Right forelimb (tissue), 1 donor: ENCODE data around the gene GNA14.
"Not testable (repeated sequence)": the region's sequence is repeated elsewhere in the genome, so short reads cannot be mapped to it uniquely, and the experiment has no call there.

Experiments used
- DNase-seq: peaks from one replicate; pipeline ENCODE4 v3.0.0-alpha.2; 2018

Gene GNA14

GRCh38 chr9:77640741-77641580 lies 7.2 kb downstream of the GNA14 start:
- no peak for DNase-seq

GRCh38 chr9:77632652-77633051 lies 15.5 kb downstream of the GNA14 start:
- no peak for DNase-seq

GRCh38 chr9:77628864-77629263 lies 19.3 kb downstream of the GNA14 start:
- not testable (repeated sequence) for DNase-seq

- DNase-seq, result no peak
These were observed 31.9 kb downstream of the GNA14 start for GRCh38 chr9:77616191-77616590.

- no peak for DNase-seq
These were observed 33.5 kb downstream of the GNA14 start for GRCh38 chr9:77614645-77615044.

GRCh38 chr9:77606526-77606925 lies 41.6 kb downstream of the GNA14 start:
- DNase-seq, result no peak

GRCh38 chr9:77605449-77606220 lies 42.5 kb downstream of the GNA14 start:
- no peak for DNase-seq

GRCh38 chr9:77604316-77604715 lies 43.8 kb downstream of the GNA14 start:
- DNase-seq, result no peak

GRCh38 chr9:77602852-77603251 lies 45.3 kb downstream of the GNA14 start:
- no peak for DNase-seq

- no peak for DNase-seq
These were observed 46.5 kb downstream of the GNA14 start for GRCh38 chr9:77601476-77602099.

- DNase-seq, result no peak
These were observed 47.3 kb downstream of the GNA14 start for GRCh38 chr9:77600810-77601209.

GRCh38 chr9:77599492-77599891 lies 48.6 kb downstream of the GNA14 start:
- no peak for DNase-seq

- no peak for DNase-seq
These were observed 49.1 kb downstream of the GNA14 start for GRCh38 chr9:77598991-77599390.

GRCh38 chr9:77598524-77598923 lies 49.6 kb downstream of the GNA14 start:
- DNase-seq, result peak; percentile 69

GRCh38 chr9:77597057-77597456 lies 51.1 kb downstream of the GNA14 start:
- DNase-seq, result no peak

- DNase-seq, result no peak
These were observed 52.6 kb downstream of the GNA14 start for GRCh38 chr9:77595426-77596095.

- DNase-seq, result no peak
These were observed 53.2 kb downstream of the GNA14 start for GRCh38 chr9:77594963-77595362.

GRCh38 chr9:77593528-77593927 lies 54.6 kb downstream of the GNA14 start:
- no peak for DNase-seq

GRCh38 chr9:77592476-77592875 lies 55.6 kb downstream of the GNA14 start:
- no peak for DNase-seq

- DNase-seq, result no peak
These were observed 58.9 kb downstream of the GNA14 start for GRCh38 chr9:77589046-77589795.

GRCh38 chr9:77588271-77588937 lies 59.7 kb downstream of the GNA14 start:
- no peak for DNase-seq

- DNase-seq, result no peak
These were observed 60.3 kb downstream of the GNA14 start for GRCh38 chr9:77587851-77588250.
